ENCODE data around the gene NR1I3.

NR1I3 gene

GRCh38 chr1:161273402-161273801 is 35.4 kb upstream of the NR1I3 start:
- Histone ChIP-seq H3K36me3 (no peaks in the 10 kb centered on the region), H3K4me1 (no peaks in the 10 kb centered on the region), H3K4me3 (ENCODE audit: low read depth, low read length) (no peak overlapping the region), H3K27me3 (peaks cover 4% of the 10 kb centered on the region; the same call in 1 of the 2 replicates), H3K9me3 (no peaks in the 10 kb centered on the region)
- no peak for DNase-seq
- TF ChIP-seq CTCF (IDR thresholded peaks at IDR 0.05; ENCODE audit: low read depth, low read length) = no peak

GRCh38 chr1:161267321-161267720 is 29.3 kb upstream of the NR1I3 start:
- no peaks in the 10 kb centered on the region for H3K4me1 ChIP-seq
- H3K9me3 ChIP-seq = no peaks in the 10 kb centered on the region
- no peak for DNase-seq
- no peaks in the 10 kb centered on the region for H3K36me3 ChIP-seq
- no peak for TF ChIP-seq CTCF (IDR thresholded peaks at IDR 0.05; ENCODE audit: low read depth, low read length)
- H3K4me3 ChIP-seq (ENCODE audit: low read depth, low read length) = no peak overlapping the region
- H3K27me3 ChIP-seq = 0 out of 2 replicates have a peak, but pooled peaks cover 3% of the 10 kb centered on the region

- H3K4me1 ChIP-seq = no peaks in the 10 kb centered on the region
- DNase-seq = no peak
- H3K4me3 ChIP-seq (ENCODE audit: low read depth, low read length) = no peak overlapping the region
- H3K36me3 ChIP-seq = no peaks in the 10 kb centered on the region
- peaks cover 4% of the 10 kb centered on the region for H3K27me3 ChIP-seq
- no peaks in the 10 kb centered on the region for H3K9me3 ChIP-seq
- TF ChIP-seq CTCF (IDR thresholded peaks at IDR 0.05; ENCODE audit: low read depth, low read length) = no peak
Measured at GRCh38 chr1:161266836-161267235, 28.8 kb upstream of the NR1I3 start.

DNA sequence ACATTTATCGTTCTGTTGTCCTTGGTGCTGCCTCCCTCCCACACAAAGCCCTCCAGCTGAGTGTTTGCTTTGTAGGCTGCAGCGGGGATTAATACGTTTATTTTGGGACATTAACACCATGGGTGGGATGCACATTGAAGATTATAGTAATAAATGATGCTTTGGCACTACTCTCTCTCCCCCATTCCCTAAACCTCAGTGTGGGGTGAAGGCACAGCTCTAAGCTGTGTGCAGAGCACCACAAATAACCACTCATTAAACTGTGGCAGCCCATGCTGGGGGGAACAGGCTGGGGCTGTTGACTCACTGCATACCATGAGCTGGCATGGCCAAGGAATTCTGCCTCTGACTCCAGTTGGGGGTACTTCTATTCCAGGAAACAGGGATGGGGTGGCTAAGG is 28.2 kb upstream of the NR1I3 start:
- DNase-seq = no peak

GRCh38 chr1:161265305-161265704 is 27.3 kb upstream of the NR1I3 start:
- no peak for DNase-seq
- H3K4me1 ChIP-seq = no peaks in the 10 kb centered on the region
- H3K27me3 ChIP-seq = peaks cover 19% of the 10 kb centered on the region
- H3K9me3 ChIP-seq = no peaks in the 10 kb centered on the region
- no peak for TF ChIP-seq CTCF (IDR thresholded peaks at IDR 0.05; ENCODE audit: low read depth, low read length)
- no peaks in the 10 kb centered on the region for H3K36me3 ChIP-seq
- H3K4me3 ChIP-seq (ENCODE audit: low read depth, low read length) = no peak overlapping the region

More for the DNA sequence above, 28.2 kb upstream of the NR1I3 start:
- no peaks in the 10 kb centered on the region for H3K4me1 ChIP-seq
- no peak for TF ChIP-seq CTCF (IDR thresholded peaks at IDR 0.05; ENCODE audit: low read depth, low read length)
- no peak overlapping the region for H3K4me3 ChIP-seq (ENCODE audit: low read depth, low read length)
- H3K9me3 ChIP-seq = no peaks in the 10 kb centered on the region
- no peaks in the 10 kb centered on the region for H3K36me3 ChIP-seq
- H3K27me3 ChIP-seq = peaks cover 10% of the 10 kb centered on the region

DNA sequence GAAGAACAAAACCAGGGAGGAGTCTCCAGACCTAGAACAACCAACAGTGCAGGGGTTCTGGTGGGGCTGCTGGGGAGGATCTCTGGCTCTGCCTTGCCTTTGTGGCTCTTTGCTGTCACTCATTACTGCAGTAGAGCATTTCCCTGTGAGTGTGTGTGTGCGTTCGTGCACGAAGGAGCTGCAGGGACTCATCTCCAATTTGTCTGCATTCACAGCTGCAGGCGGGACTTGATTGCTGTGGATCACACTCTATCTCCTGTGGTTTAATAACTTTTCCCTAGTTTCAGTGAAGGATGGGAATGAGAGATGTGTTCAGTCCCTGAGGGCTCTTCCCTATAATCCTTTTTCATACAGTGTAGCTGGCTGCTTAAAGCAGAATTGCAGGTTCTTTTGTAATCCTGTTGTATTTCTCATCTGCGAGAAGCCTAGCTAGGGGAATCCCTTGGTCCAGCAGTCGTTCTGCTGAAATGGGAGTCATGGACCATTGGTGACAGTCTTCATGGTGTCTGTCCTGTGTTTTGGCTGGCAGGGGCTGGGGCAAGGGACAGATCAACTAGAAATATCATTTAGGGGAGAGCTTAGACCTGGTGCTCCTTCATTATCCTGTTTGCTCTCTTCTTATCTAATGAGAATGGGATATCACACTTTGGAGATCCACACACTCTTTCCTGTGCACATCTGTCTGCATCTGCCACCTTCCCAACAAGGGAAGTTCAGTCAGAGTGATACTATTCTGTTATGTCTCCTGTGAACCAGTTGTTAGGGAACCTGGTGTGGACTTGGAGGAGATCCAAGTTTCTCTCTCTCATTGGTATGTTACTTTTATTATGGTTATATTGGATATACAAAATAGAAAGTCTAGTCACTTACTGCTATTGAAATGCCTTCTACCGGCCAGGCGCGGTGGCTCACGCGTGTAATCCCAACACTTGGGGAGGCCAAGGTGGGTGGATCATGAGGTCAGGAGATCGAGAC is 23.5 kb upstream of the NR1I3 start:
- Histone ChIP-seq H3K4me1 (no peaks in the 10 kb centered on the region), H3K9me3 (peaks cover 9% of the 10 kb centered on the region), H3K36me3 (no peaks in the 10 kb centered on the region), H3K27me3 (peaks cover 42% of the 10 kb centered on the region), H3K4me3 (ENCODE audit: low read depth, low read length) (no peak overlapping the region)
- no peak for TF ChIP-seq CTCF (IDR thresholded peaks at IDR 0.05; ENCODE audit: low read depth, low read length)
- no peak for DNase-seq
